GM19455 (cell line): ENCODE results near the gene ANKRD60.

Experiments used
- ATAC-seq: cut with Tn5 transposase; IDR thresholded peaks from one replicate; pipeline ENCODE4 v1.9.1; 2021; ENCODE audit not compliant: unreplicated experiment

Gene ANKRD60

DNA sequence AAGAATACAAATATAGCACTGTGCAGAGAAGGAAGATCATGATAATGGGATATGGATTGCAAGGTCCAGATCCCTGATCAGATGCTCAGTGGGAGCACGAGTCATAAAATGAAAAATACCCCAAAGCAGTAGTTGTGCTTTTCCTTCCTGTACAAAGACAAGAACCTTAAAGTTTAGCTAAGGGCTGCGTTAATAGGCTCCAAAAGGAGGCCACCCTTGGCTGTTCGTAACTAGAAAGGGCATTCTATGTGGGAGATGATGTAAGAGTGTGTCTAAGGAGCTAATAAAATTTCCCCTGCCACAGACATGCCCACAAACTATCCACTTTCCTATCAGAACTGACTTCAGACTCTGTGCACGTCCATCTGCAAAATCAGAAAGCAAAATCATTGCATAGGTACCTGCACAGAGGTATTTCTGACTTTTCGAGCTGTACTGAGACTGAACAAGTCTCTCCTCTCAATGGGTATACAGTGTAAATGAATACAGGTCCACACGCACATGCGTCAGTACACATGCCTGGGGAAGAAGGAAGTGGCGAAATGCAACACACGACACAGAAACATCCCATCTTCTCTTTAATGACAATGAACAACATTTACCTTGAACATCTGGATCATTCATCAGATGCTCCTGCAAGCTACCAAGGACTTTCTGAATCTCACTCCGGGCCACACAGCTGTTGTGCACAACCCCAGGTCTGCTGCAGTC is 16.9 kb upstream of the ANKRD60 start:
- no peak for ATAC-seq

DNA sequence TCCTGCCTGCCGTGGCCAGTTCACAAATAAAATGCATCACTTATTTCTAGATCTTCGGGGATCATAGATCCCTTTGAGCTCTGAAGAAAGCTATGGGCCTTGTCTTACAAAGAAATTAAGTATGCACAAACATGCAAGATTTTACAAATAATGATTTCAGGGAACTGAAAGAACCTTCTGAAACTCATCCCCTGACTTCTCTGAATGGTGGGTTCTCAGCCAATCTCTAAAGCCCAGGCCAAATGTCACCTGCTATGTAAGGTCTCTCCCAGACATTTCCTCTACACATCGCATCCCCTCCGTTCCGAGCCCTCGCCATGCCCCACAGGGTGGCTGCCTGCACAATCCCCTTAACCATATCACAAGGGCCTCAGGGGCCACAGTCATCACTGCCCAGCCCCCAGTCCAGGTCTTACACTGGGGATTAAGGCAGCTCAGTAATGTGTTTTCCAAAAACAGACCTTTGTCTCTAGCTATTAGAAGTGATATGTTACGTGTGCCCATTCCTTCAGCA is 16.1 kb upstream of the ANKRD60 start:
- no peak for ATAC-seq

DNA sequence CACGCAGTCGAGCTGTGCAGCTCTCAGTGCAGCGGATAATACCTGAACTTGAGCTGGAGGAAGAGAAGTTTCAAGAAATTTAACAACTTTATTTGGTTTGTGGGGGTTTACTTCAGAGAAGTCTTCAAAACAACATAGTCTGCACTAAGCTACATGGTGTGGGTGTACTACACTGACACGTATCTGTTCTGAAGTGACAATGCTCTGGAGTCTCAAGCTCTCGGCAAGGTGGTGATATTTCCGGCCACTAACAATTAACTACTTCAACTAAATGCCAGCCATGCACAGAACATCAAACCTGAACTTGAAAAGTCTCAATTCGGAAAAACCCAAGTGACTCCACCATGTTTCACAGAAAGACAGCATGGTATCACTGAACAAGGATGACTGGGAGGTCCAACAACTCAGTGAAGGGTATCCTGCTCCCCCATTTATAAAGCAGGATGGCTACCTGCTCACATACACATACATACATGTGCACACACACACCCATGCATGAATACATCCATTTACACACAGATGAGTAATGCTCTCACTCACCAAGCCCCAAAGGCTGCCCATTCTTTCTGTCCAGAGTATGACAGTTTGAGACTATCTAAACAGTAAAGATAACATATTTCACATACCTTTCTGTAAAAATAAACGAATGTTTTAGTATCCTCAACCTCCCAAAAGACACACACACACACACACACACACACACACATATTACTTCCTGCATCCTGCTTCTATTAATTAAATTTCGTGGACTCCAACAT is 15.4 kb upstream of the ANKRD60 start:
- no peak for ATAC-seq

DNA sequence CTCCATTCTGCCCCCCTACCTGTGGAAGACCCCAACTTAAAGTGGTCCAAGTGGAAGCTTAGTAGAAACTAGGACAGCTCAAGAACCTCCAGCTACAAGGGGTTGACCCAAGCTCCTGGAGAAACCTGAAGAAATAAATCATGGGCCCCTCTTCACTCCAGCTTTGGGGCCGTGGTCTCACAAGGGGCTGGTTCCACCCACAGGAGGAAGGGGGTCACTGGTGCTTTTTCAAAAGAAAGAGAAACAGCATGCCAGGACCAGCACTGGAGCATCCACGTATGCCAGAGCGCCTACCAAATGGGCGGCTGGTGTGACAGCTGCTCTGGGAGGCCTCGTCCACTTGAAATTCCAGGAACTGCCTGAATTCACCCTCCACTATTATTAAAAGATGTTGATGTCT is 14.4 kb upstream of the ANKRD60 start:
- ATAC-seq, result no peak

DNA sequence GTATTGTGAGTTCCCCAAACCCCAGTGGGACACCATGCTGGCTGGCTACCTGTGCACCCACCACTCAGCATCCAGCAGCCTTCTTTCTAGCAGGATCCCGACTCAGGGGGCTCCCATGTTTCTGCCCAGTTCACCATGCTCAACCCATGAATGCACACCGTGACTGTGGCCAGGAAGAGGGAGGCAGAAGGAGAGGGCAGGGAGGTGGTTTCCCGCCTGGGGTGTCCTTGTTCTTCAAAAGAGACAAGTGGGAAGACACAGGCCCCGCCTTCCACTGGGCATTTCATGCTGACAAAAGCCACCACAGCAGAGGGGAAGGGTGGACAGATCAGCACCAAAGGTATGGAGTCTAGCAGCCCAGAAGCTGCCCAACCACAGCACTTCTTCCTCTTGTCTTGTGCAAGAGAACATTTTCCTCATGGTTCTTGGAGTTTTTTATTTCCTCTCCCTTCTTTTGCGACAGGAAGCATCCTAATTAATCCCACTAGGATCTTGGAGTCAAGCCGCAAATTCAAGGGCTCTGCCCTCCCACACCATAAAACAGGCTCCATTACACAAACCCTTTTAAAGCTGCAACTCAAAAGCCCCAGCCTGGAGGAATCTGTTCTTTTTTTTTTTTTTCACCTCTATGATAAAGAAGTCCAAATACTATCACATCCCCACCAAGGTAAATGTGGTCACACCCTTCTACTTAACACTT is 13.5 kb upstream of the ANKRD60 start:
- no peak for ATAC-seq

DNA sequence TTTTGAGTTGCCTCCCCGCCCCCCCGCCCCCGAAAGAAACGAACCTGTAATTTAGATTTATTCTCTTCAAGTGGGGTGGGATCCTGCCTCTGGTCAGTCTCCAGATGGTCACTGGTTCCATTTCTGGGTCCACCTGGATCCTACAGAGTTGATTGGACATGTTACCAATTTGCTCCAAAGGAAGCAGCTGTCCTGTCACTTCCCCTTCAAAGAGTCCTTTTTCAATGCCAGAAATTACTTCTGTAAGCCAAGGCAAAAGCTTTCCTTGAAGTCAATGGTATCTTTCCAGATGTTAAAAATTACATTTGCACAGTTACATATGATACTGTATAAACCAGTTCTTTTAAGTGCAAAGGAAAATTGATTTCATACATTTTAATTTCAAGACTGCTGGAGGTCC is 12.0 kb upstream of the ANKRD60 start:
- no peak for ATAC-seq

DNA sequence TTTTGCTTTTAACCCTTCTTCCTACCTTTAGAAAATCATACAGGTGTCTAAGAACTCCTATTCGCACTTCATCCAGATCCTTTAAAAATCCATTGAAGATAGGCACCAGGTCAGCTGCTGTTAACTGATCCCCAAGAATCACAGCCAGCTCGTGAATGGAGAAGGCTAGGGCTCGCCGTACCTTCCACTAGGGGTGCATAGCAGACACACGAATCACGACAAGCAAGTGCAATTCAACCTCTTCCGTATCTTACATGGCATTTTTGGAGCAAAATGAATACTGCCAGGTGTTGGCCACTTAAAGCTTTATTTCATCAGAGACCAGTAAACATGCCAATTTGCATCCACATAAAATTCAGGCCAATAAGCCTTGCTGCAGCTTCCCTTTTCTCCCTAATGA is 10.8 kb upstream of the ANKRD60 start:
- no peak for ATAC-seq

DNA sequence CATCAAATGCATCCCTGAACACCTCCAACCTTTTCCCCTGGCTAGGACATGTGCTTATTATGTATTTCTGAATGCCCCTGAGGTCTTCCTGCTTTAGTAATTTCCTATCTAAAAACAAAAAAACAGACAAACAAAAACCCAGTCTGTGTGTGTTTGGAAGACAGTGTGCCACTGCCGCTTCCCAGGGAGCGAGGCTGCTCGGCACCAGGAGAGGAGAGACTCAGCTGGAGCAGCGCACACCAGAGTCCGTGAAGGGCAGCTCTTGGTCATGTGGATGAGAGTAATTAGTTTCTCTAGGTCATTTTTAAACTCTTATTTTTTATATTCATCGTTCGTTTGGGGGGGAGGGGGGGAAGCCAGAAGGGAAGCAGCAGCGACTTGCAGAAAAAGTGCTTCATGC is 10.0 kb upstream of the ANKRD60 start:
- ATAC-seq, result no peak

DNA sequence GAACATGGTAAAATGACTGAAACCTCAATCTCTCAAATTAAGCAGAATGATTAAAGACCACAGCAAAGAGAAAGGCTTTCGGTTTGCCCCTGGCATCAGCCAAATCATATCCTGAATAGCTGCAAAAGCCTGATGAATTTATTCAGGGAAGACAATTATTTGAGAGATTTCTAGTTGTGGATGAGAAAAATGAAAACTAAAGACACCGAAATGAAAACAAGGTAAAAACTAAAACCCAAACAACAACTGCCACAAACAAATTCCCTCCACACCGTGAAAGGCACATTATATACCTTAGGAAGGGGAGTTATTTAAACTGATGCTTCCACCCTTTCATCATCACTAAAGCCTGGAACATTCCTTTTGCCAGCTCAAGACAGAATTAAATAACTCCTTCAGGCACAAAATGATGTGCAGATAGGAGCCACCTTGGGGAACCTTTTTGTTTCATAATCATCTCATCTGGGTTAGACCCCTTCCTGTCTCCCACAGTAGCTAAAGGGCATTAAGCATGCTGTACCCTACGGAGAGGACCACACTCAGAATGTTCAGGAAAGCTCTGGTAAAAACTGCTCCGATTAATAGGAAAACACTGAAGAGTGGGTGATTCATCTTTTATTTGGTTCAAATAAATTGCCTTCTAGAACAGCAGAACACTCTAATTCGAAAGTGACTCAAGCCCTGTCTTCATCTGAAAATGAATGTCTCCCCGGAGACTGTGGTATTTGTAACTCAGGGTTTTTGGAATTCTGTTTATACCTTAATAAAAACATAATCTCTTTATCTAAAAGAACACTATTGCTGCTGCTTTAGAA is 9.1 kb upstream of the ANKRD60 start:
- ATAC-seq, result no peak

DNA sequence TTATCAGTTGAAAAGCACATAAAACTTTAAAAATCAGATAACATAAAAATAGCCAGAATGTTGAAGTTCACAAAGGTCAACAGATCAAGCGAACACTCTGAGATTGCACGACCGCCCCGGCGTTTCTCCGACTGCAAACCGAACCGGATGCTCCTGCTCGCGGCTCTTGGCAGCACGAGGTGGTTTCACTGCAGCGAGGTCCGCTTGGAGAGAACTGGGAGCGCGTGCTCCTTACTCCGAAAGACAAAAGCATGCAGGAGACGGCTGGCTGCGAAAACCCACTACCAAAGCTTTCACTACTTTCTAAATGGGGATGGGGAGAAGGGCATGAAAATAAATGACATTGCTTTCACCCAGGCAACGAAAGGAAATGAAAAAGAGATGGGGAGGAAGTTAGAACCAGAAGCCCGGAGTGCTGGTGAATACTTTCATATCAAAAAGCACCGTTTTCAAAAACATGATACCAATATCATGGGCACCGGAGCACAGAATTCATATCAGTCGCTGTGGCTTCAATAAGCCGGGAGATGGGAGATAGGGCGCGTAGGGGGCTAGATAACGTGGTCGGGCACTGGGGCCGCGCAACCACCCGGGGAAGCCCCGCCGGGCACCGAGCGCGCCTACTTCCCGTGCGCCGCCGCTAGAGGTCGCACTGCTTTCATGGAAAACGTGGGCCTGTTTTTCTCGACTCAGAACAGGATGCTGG is 8.3 kb upstream of the ANKRD60 start:
- ATAC-seq, result peak; percentile 61

DNA sequence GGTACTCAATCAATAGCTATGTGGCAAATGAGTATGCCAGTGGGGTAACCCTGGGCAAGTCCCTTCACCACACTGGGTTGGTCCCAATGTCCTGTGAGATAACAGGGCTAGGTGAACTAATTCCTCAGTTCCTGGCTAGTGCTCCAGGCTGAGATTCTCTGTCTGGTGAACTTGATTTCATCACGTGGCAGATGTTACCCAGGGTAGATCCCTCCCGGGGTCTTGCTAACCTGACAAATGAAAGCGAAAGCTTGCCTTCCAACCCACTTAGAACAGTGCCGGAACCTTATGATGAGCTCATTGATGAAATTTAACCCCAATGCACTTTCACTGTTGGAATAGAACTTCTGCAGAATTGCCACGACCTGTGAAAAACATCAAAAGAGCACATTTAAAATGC is 6.6 kb upstream of the ANKRD60 start:
- no peak for ATAC-seq

DNA sequence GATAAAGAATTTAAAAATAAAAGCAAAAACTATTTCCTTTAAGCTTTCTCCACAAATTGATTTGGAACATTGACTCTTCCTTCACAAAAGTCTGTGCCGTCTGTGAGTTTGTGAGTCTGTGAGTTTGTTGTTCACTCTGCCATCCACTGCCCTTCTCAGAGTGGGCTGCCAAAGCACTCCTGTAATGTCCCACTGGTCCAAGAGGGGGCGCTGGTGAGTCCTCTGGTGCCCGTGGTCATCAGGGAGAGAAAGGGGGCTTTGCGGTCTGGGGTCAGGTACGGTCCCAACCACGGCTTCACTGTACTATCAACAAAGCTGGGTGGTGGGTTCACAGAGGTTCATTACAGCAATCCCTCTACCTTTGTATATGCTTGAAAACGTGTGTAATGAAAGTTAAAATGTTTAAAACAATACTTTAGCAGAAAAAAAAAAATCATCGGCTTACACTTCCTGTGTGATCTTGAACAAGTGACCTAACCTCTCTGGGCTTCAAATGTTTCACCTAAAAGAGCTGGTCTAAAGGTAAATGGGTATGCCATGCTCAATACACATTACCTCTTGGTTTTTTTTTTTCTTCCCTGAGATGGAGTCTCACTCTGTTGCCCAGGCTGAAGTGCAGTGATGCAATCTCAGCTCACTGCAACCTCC is 5.6 kb upstream of the ANKRD60 start:
- ATAC-seq, result no peak

DNA sequence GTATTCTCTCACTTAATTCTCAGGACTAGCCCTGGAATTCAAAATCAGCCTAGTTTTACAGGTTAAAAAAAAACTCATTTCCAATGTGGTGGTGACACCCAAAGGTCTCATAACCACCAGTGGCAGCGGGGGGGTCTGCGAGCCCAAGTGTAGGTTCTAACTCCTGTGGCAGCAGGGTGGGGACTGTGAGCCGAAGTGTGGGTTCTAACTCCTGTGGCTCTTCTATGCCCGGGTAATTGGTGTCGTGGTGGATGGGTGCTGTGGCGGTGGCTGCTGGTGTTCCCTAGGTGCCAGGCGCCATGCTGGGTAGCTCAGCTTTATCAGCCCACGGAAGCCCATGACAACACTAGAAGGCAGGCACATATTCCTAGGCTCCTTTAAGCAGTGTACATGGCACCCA is 4.9 kb upstream of the ANKRD60 start:
- ATAC-seq, result no peak

DNA sequence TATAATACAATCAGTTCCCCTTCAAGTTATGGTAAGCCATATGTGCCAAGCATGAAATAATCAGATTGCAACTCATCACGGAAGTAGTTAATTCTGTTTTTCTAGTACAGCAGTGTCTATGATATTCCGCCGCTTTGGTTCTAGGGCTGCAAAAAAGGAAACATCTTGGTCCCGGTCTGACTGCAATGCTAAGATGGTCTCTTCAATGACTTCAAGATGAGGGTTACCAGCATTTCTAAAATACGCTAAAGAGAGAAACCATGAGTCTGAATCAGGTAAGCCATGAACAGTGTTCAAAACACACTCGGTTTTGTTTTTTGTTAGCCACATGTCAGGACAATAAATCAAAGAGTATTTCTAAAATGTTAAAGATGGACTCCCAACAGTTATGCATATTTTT is 3.2 kb upstream of the ANKRD60 start:
- ATAC-seq, result no peak

DNA sequence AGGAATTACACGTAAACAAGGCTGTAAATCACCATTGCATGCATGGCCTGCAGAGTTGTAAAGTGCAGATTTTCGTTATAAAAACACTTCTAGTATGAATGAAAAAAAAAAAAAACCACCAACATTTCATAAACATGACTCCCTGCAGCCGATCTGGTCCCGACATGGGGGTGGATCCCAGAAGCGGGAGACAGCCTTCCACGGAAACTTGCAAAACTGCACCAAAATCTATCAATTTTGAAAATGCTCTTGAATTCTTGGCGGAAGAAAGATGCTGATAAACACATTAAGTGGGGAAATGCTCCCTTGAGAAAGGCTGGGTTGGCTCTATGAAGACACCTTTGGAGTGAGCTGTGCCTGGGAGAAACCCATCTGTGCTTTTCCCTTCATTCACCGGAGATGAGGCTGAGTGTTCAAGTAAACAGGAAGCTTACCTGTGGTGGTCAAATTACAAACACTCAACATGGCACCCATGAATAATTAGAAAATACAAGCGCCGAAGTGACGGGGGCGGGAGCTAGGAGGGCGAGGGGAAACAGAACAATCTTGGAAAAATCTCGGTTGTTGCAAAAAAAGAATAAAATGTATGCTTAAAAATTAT is 845 bp upstream of the ANKRD60 start:
- no peak for ATAC-seq

DNA sequence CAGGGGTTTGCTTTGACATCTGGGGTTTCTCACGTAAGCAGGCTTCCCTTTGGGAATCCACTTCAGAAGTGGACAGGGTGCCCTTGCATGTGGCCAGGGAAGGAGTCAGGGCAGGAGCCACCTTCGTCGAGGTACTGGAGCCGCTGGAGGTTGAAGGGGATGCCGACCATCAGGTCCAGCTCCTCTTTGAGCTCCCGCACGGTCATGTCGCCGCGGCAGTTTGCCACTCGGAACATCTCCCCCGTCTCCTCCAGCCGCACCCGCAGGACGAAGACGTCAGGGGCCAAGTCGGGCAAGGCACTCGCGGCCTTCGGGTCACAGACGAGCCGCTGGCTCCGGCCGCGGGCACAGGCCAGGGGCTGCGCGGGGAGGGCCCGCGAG is 360 bp downstream of the ANKRD60 start:
- no peak for ATAC-seq

DNA sequence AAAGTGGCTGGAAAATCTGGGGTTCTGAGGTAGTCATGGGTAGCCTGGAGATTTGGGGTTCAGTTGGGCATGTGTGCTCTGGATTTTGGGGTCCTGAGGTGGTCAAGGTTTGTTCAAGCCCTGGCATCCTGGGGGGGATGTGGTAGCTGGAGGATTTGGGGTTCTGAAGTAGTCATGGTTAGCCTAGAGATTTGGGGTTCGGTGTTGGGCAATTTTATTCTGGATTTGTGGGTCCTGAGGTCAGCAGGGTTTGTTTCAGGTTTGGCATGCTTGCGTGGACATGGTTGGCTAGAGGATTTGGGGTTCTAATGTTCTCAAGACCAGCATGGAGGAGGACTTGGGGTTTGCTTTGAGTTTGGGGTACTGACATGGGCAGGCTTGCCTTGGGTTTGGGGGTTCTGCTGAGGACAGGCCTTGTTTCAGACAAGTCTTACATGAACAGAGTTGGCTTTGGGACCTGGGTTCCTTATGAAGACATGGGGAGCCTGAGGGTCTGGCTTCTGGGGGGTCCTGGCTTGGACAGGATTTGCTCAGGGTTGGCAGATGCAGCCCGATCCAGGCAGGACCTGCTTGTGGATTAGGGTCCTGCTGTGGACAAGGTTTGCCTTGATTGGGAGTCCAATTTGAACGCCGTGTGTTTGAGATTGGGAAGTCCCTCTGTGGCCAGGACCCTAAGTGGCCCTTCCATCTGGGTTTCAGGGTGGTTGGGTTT is 906 bp downstream of the ANKRD60 start:
- no peak for ATAC-seq

DNA sequence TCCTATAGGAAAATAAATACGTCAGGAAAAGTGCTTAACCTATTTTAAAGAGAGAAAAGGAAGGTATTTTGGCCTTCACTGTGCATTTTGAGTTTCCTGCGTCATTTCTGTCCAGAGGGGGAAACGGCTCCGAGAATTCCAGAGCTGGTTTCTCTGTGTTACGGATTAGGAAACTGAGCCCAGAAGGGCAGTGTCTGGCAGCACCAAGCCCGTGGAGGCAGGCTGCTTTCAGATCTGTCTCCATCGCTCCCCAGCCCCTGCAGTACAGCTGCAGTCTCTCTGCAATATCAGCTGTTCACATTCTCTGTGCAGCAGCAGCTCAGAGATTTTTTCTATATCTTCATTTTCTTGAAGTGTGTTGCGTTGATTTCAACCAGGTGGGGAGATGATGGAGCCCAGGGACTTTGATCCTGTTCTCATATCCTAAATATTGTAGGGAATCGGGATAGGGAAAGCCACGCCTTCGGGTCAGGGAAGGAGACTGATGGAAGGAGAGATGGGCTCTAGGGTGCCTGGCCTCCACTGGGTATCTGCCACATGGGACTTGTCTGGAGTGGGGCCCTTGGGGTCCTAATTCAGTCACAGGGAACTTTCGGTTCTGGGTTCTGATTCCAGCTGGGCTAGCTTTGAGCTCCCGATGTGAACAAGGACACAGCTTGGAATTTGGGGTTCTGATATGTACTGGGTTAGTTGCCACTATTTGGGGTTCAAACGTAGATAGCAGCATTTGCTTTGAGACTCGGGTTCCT is 2.8 kb downstream of the ANKRD60 start:
- ATAC-seq, result no peak
